A549 (cell line): ENCODE results near the gene CABCOCO1. TPM values are rescaled to one million over a fixed set of nuclear protein-coding genes. Genes with fewer than 3 reads are reported as not detected.

ENCODE experiments used
- ATAC-seq, 2 experiments: fragments of 200-7000 bp in 1 of 2; fragments of >200 bp in 1 of 2; cut with Nextera tagmentation in 1 of 2; cut with Tn5 transposase in 1 of 2; 3 replicates each; pipeline versions ENCODE4 v1.8.0 to v1.9.1; 2018 to 2020; ENCODE audit warnings: mild to moderate bottlenecking in 1 of 2, moderate library complexity in 1 of 2
- CTCF ChIA-PET: fragments of 300-600 bp; sonication (Branson Sonifier 250); formaldehyde crosslinking; extraction: SDS; loops from one replicate; lab custom pipeline; 2021; ENCODE audit warnings: antibody characterized with exemption, inconsistent platforms; lab: Yijun Ruan, JAX
- POLR2A ChIA-PET: fragments of 350-600 bp; formaldehyde crosslinking; extraction: SDS; loops from one replicate; lab custom pipeline; 2021; ENCODE audit warnings: antibody characterized with exemption, inconsistent platforms; lab: Yijun Ruan, JAX
- DNase-seq, 2 experiments: peaks; one replicate each; pipeline versions ENCODE4 v3.0.0 to v3.0.0-alpha.2; 2011 to 2016; ENCODE audit warnings: low read depth in 1 of 2, low spot score in 1 of 2
- FAIRE-seq: peaks from 2 replicates; lab custom pipeline; 2011; peaks lifted over from hg19 to GRCh38; lab: Jason Lieb, UNC
- H3K27ac ChIP-seq, 2 experiments: fragments of >200 bp; sonication (Bioruptor Twin); formaldehyde crosslinking; 3 replicates each; pipeline ENCODE4 v1.5.1; 2016 to 2017
- H3K4me1 ChIP-seq: fragments of >200 bp; sonication (Bioruptor Twin); formaldehyde crosslinking; 3 replicates; pipeline ENCODE4 v1.6.1; 2016
- H3K4me2 ChIP-seq: fragments of >200 bp; sonication (Bioruptor Twin); formaldehyde crosslinking; 3 replicates; pipeline ENCODE4 v1.6.1; 2016
- H3K4me3 ChIP-seq: fragments of >200 bp; sonication (Bioruptor Twin); formaldehyde crosslinking; 3 replicates; pipeline ENCODE4 v1.5.1; 2016
- H3K9me3 ChIP-seq: fragments of >200 bp; sonication (Bioruptor Twin); formaldehyde crosslinking; 3 replicates; pipeline ENCODE4 v1.6.1; 2016
- CBX2 ChIP-seq: fragments of 200-600 bp; sonication (generic); IDR thresholded peaks from 2 replicates; pipeline ENCODE4 v1.6.1; 2016; ENCODE audit warnings: low read depth, mild to moderate bottlenecking, borderline replicate concordance
- CBX8 ChIP-seq: fragments of 200-600 bp; sonication (generic); IDR thresholded peaks from 2 replicates; pipeline ENCODE4 v1.6.1; 2016
- CHD2 ChIP-seq: fragments of 150-350 bp; IDR thresholded peaks from 2 replicates; pipeline ENCODE4 v1.6.1; 2014; ENCODE audit warnings: low read length; ENCODE audit not compliant: partially characterized antibody
- CHD4 ChIP-seq: fragments of 200-600 bp; sonication (generic); IDR thresholded peaks from 2 replicates; pipeline ENCODE4 v1.6.1; 2016; ENCODE audit warnings: antibody characterized with exemption, mild to moderate bottlenecking, borderline replicate concordance
- EHMT2 ChIP-seq: fragments of 200-600 bp; sonication (generic); IDR thresholded peaks from 2 replicates; pipeline ENCODE4 v1.6.1; 2016; ENCODE audit warnings: antibody characterized with exemption, low read depth, mild to moderate bottlenecking, moderate library complexity
- GATA3 ChIP-seq: IDR thresholded peaks from 2 replicates; pipeline ENCODE4 v1.6.1; 2012; ENCODE audit warnings: borderline replicate concordance
- HES2 ChIP-seq: fragments of >200 bp; sonication (Bioruptor Twin); formaldehyde crosslinking; IDR thresholded peaks from 2 replicates; pipeline ENCODE4 v1.6.1; 2016
- HOXB5 ChIP-seq: fragments of 250-450 bp; sonication (Bioruptor Pico); IDR thresholded peaks from 2 replicates; pipeline ENCODE4 v1.5.0; 2020; ENCODE audit warnings: mild to moderate bottlenecking, moderate library complexity
- JUNB ChIP-seq: fragments of >200 bp; sonication (Bioruptor Twin); formaldehyde crosslinking; IDR thresholded peaks from 2 replicates; pipeline ENCODE4 v1.6.1; 2016
- KDM1A ChIP-seq: fragments of 200-600 bp; sonication (generic); IDR thresholded peaks from 2 replicates; pipeline ENCODE4 v1.6.1; 2016; ENCODE audit warnings: low read depth, mild to moderate bottlenecking
- MAFK ChIP-seq: fragments of 450-650 bp; IDR thresholded peaks from 2 replicates; pipeline ENCODE4 v1.6.1; 2014; ENCODE audit not compliant: partially characterized antibody
- MAX ChIP-seq: IDR thresholded peaks from 2 replicates; pipeline ENCODE4 v1.6.1; 2012
- MAZ ChIP-seq: fragments of 150-350 bp; IDR thresholded peaks from 2 replicates; pipeline ENCODE4 v1.6.1; 2014; ENCODE audit warnings: antibody characterized with exemption, low read depth, low read length, borderline replicate concordance
- NPAS2 ChIP-seq: fragments of 250-450 bp; sonication (Bioruptor Pico); IDR thresholded peaks from 2 replicates; pipeline ENCODE4 v1.8.0; 2022; ENCODE audit warnings: mild to moderate bottlenecking, moderate library complexity, borderline replicate concordance
- POLR2A ChIP-seq: IDR thresholded peaks from 2 replicates; pipeline ENCODE4 v1.6.1; 2012; ENCODE audit warnings: mild to moderate bottlenecking, low read length
- POLR2AphosphoS2 ChIP-seq: conservative IDR thresholded peaks from 2 replicates; pipeline ENCODE4 v1.6.1; 2012; ENCODE audit warnings: low read length, improper control_type of control experiment, inconsistent platforms
- RAD21 ChIP-seq, 2 experiments: fragments of >200 bp in 1 of 2; sonication (Bioruptor Twin) in 1 of 2; formaldehyde crosslinking in 1 of 2; IDR thresholded peaks in 1 of 2; conservative IDR thresholded peaks in 1 of 2; 2 replicates in 1 of 2; 3 replicates in 1 of 2; pipeline ENCODE4 v1.6.1; 2012 to 2018; ENCODE audit warnings: inconsistent platforms in 1 of 2
- RARB ChIP-seq: fragments of 250-450 bp; sonication (Bioruptor Pico); IDR thresholded peaks from 2 replicates; pipeline ENCODE4 v1.8.0; 2021; ENCODE audit warnings: mild to moderate bottlenecking, moderate library complexity
- RNF2 ChIP-seq: fragments of 200-600 bp; sonication (generic); IDR thresholded peaks from 2 replicates; pipeline ENCODE4 v1.6.1; 2016; ENCODE audit warnings: low read depth, mild to moderate bottlenecking, antibody characterized with exemption, moderate library complexity, borderline replicate concordance
- TP53 ChIP-seq: fragments of 250-450 bp; sonication (Bioruptor Pico); IDR thresholded peaks from 2 replicates; pipeline ENCODE4 v1.5.0; 2021; ENCODE audit warnings: mild to moderate bottlenecking, moderate library complexity
- ZC3H11A ChIP-seq: fragments of 450-650 bp; IDR thresholded peaks from 2 replicates; pipeline ENCODE4 v1.6.1; 2014; ENCODE audit warnings: antibody characterized with exemption, mild to moderate bottlenecking
- ZSCAN20 ChIP-seq: fragments of 250-450 bp; sonication (Bioruptor Pico); IDR thresholded peaks from 2 replicates; pipeline ENCODE4 v1.8.0; 2022; ENCODE audit warnings: mild to moderate bottlenecking, moderate library complexity
- WGBS: methylation state at CpG from one replicate; pipeline ENCODE4 v1.1.6; 2017; ENCODE audit errors: missing lambda C conversion rate; 5-methylcytosine and 5-hydroxymethylcytosine counted together
- polyA plus RNA-seq, 4 experiments: library from polyadenylated mRNA; depleted of rRNA in 3 of 4; stranded (reverse); fragments of >200 nt; fragmentation: RNase III in 1 of 4; extraction: RNeasy Plus Mini Kit Qiagen cat#74134 plus additional on column Dnase treatment in 1 of 4; gene quantifications; 2 replicates in 3 of 4; 3 replicates in 1 of 4; pipeline ENCODE4 v1.2.3, GENCODE V29; 2011 to 2017
- TF ChIP-seq, protein P1 (sequence below): IDR thresholded peaks from 2 replicates; pipeline ENCODE4 v1.6.1; 2012
- TF ChIP-seq, protein P2 (sequence below): fragments of >200 bp; sonication (Bioruptor Twin); formaldehyde crosslinking; IDR thresholded peaks from 3 replicates; pipeline ENCODE4 v1.6.1; 2016
- TF ChIP-seq, protein P3 (sequence below): fragments of 200-600 bp; sonication (generic); IDR thresholded peaks from 2 replicates; pipeline ENCODE4 v1.6.1; 2016; ENCODE audit warnings: antibody characterized with exemption, mild to moderate bottlenecking, moderate library complexity

Gene CABCOCO1
- polyA plus RNA-seq, 2 of the 4 experiments (the other 2 are of a cell fraction), result 0.77 to 1.1 TPM

- Histone ChIP-seq H3K4me3 (no peak overlapping the region), H3K9me3 (no peaks in the 10 kb centered on the region), H3K27ac (0 out of 6 replicates have a peak overlapping the region, but pooled peaks of 1 of the 2 experiments have one; percentile 2), H3K4me1 (peaks cover 14% of the 10 kb centered on the region; the same call in 2 of the 3 replicates), H3K4me2 (no peak overlapping the region)
- CTCF ChIA-PET, result interaction anchor here (0.6 to 1.5 kb wide), 3 partner anchors 10 to 1781 kb away, joined by 3 to 4 read pairs (median 3); no protein-coding TSS in a partner anchor
- ATAC-seq (no peak), FAIRE-seq (no peak), DNase-seq (no peak)
- POLR2A ChIA-PET, result no interaction called here
- TF ChIP-seq TP53 (CRISPR knock-in tag) (no peak), CBX8 (no peak), POLR2A (no peak), RARB (no peak), JUNB (no peak), KDM1A (no peak), HOXB5 (CRISPR knock-in tag) (no peak), ZSCAN20 (CRISPR knock-in tag) (no peak), CHD2 (no peak), ZC3H11A (no peak), MAFK (no peak)
- TF ChIP-seq, protein P1, sequence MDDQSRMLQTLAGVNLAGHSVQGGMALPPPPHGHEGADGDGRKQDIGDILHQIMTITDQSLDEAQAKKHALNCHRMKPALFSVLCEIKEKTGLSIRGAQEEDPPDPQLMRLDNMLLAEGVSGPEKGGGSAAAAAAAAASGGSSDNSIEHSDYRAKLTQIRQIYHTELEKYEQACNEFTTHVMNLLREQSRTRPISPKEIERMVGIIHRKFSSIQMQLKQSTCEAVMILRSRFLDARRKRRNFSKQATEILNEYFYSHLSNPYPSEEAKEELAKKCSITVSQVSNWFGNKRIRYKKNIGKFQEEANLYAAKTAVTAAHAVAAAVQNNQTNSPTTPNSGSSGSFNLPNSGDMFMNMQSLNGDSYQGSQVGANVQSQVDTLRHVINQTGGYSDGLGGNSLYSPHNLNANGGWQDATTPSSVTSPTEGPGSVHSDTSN, result no peak
- TF ChIP-seq, protein P2, sequence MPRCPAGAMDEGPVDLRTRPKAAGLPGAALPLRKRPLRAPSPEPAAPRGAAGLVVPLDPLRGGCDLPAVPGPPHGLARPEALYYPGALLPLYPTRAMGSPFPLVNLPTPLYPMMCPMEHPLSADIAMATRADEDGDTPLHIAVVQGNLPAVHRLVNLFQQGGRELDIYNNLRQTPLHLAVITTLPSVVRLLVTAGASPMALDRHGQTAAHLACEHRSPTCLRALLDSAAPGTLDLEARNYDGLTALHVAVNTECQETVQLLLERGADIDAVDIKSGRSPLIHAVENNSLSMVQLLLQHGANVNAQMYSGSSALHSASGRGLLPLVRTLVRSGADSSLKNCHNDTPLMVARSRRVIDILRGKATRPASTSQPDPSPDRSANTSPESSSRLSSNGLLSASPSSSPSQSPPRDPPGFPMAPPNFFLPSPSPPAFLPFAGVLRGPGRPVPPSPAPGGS, result no peak
- TF ChIP-seq, protein P3, sequence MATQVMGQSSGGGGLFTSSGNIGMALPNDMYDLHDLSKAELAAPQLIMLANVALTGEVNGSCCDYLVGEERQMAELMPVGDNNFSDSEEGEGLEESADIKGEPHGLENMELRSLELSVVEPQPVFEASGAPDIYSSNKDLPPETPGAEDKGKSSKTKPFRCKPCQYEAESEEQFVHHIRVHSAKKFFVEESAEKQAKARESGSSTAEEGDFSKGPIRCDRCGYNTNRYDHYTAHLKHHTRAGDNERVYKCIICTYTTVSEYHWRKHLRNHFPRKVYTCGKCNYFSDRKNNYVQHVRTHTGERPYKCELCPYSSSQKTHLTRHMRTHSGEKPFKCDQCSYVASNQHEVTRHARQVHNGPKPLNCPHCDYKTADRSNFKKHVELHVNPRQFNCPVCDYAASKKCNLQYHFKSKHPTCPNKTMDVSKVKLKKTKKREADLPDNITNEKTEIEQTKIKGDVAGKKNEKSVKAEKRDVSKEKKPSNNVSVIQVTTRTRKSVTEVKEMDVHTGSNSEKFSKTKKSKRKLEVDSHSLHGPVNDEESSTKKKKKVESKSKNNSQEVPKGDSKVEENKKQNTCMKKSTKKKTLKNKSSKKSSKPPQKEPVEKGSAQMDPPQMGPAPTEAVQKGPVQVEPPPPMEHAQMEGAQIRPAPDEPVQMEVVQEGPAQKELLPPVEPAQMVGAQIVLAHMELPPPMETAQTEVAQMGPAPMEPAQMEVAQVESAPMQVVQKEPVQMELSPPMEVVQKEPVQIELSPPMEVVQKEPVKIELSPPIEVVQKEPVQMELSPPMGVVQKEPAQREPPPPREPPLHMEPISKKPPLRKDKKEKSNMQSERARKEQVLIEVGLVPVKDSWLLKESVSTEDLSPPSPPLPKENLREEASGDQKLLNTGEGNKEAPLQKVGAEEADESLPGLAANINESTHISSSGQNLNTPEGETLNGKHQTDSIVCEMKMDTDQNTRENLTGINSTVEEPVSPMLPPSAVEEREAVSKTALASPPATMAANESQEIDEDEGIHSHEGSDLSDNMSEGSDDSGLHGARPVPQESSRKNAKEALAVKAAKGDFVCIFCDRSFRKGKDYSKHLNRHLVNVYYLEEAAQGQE, result no peak
Measured at GRCh38 chr10:61798713-61799112, 136.0 kb downstream of the CABCOCO1 start.

DNA sequence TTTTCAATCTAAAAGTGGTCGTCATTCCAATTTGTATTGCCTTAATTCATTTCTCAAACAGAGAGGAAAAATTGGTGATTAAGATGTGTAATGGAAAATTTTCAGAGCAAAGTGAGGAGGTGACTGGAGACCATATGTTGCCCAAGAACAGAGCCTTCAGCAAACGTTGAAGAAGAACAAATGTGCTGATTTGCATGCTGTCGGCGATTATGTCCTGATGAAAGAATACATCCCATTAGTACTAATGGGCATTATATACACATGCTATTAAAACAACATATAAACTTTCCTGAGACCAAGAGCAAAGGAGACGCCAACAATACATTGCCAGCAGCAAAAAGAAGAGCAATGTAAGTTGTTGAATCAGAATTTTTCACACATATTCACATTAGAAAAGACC is 138.8 kb downstream of the CABCOCO1 start:
- Histone ChIP-seq H3K9me3 (no peaks in the 10 kb centered on the region), H3K4me1 (peaks cover 8% of the 10 kb centered on the region; the same call in 2 of the 3 replicates), H3K4me2 (no peak overlapping the region), H3K27ac (no peak overlapping the region), H3K4me3 (no peak overlapping the region)
- 81% methylated on average over 5 of the region's 5 CpGs for WGBS
- ATAC-seq (no peak), DNase-seq (no peak), FAIRE-seq (no peak)
- no peak for TF ChIP-seq MAZ
- TF ChIP-seq CBX2, result no peak
- TF ChIP-seq POLR2AphosphoS2, result no peak
- TF ChIP-seq HES2, result no peak
- no peak for TF ChIP-seq RNF2
- TF ChIP-seq GATA3, result no peak
- no peak for TF ChIP-seq RAD21 (conservative IDR thresholded peaks at IDR 0.05 in 1 of 2, IDR thresholded peaks at IDR 0.05 in 1 of 2)
- TF ChIP-seq EHMT2, result no peak
- no peak for TF ChIP-seq NPAS2 (CRISPR knock-in tag)
- TF ChIP-seq MAX, result no peak
- TF ChIP-seq CHD4, result no peak
- TF ChIP-seq RARB, result no peak
- ChIA-PET POLR2A (no interaction called here), CTCF (no interaction called here)
